ENCODE results near the gene PARVG. TPM values are rescaled to one million over a fixed set of nuclear protein-coding genes. Genes with fewer than 3 reads are reported as not detected.

PARVG gene
- total and polyA plus RNA-seq, 9 of the 15 experiments (the other 6 are each of a cell fraction or from before 2014, with no cell fraction given) = 0.35 TPM; not detected in 8

DNA sequence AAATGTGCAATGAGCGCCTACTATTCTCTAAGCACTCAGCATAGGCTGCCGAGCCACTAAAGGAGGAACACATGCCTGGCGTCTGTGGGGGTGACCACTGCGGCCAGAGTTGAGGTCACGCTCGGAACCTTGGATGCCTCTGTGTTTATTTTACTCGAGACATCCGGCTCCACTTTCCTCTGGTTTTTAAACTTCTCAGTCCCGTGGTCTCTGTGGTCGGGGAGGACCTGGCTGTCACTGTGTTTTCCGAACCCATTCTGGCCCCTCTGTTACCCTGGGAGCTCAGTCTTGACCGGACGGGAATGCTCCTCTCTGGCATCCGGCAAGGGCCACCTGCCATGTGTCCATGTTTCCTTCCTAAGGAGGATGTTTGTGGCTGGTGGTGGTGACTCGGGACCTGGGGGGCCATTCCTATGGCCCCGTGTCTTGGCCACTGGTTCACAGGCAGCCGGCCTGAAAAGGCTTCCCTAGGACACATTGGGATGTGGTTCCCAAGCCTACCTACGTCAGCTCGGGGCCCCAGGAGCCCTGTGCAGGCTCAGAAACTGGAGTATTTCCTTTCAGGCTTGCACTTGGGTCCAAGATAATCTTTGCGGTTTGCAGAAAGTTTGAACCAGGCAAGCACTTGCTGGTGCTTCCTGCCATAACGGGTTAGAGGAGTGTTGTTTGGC lies 46.7 kb upstream of the PARVG start (continued):
- TF ChIP-seq KAT2B (IDR thresholded peaks at IDR 0.05; ENCODE audit: low read depth, low read length) = no peak
- TF ChIP-seq, protein P1, sequence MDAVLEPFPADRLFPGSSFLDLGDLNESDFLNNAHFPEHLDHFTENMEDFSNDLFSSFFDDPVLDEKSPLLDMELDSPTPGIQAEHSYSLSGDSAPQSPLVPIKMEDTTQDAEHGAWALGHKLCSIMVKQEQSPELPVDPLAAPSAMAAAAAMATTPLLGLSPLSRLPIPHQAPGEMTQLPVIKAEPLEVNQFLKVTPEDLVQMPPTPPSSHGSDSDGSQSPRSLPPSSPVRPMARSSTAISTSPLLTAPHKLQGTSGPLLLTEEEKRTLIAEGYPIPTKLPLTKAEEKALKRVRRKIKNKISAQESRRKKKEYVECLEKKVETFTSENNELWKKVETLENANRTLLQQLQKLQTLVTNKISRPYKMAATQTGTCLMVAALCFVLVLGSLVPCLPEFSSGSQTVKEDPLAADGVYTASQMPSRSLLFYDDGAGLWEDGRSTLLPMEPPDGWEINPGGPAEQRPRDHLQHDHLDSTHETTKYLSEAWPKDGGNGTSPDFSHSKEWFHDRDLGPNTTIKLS (IDR thresholded peaks at IDR 0.05; ENCODE audit: borderline replicate concordance, low read depth) = no peak
- no peak for TF ChIP-seq RUNX1 (IDR thresholded peaks at IDR 0.05; ENCODE audit: low read depth)
- TF ChIP-seq TAF7 (tag; IDR thresholded peaks at IDR 0.05) = no peak
- TF ChIP-seq, protein P2, sequence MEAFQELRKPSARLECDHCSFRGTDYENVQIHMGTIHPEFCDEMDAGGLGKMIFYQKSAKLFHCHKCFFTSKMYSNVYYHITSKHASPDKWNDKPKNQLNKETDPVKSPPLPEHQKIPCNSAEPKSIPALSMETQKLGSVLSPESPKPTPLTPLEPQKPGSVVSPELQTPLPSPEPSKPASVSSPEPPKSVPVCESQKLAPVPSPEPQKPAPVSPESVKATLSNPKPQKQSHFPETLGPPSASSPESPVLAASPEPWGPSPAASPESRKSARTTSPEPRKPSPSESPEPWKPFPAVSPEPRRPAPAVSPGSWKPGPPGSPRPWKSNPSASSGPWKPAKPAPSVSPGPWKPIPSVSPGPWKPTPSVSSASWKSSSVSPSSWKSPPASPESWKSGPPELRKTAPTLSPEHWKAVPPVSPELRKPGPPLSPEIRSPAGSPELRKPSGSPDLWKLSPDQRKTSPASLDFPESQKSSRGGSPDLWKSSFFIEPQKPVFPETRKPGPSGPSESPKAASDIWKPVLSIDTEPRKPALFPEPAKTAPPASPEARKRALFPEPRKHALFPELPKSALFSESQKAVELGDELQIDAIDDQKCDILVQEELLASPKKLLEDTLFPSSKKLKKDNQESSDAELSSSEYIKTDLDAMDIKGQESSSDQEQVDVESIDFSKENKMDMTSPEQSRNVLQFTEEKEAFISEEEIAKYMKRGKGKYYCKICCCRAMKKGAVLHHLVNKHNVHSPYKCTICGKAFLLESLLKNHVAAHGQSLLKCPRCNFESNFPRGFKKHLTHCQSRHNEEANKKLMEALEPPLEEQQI (IDR thresholded peaks at IDR 0.05) = no peak
- no peak for TF ChIP-seq TSC22D4 (tag; IDR thresholded peaks at IDR 0.05)
- no peak for TF ChIP-seq TFAM (CRISPR knock-in tag; conservative IDR thresholded peaks at IDR 0.05)

Data from K562 (cell line).